Measurements from ENCODE around the gene C3AR1.
"Not testable (repeated sequence)": the region's sequence is repeated elsewhere in the genome, so short reads cannot be mapped to it uniquely, and the experiment has no call there.

C3AR1 gene

DNA sequence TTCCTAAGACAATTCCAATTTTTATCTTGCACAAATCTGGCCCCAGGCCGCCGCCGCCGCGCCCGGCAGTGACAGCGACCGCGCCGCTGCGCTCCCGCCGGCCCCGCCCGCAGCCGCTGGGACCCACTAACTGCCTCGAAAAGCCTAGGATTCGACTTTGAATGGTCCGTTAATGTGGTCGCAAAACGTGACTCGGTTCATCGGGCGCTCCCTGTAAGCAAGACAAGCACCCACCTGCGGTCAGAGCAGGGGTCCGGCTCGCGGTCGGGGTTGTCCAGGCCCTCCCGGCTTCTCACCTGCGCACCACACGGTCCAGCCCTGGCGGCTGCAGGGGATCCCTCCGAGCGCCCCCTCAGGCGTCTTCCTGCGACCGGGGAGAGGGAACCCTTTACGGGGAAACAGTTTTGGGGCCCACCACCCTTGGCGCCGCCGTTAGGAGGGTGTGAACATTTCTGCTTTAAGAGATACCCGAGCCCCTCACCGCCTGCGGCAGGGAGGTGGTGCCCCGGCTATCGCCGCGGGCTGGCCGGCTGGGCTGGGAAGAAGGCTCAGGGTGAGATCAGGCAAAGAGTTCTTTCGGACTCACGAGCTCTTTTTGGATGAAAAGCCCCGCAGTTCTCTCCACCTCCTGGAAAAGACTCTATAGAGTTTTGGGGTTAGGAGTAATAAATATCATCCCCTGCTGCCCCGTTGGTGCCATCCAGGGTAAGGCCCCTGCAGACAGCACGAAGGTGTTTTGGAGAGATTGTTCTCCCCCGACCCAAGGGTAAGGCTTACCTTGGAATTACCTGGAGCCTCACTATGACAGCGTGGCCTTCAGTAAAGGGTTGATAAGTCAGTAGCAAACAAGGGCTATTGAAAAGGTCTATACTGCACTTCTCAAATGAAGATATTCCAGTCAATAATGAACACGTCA, 47.2 kb downstream of the C3AR1 start:
- peak; percentile 83 for DNase-seq

DNA sequence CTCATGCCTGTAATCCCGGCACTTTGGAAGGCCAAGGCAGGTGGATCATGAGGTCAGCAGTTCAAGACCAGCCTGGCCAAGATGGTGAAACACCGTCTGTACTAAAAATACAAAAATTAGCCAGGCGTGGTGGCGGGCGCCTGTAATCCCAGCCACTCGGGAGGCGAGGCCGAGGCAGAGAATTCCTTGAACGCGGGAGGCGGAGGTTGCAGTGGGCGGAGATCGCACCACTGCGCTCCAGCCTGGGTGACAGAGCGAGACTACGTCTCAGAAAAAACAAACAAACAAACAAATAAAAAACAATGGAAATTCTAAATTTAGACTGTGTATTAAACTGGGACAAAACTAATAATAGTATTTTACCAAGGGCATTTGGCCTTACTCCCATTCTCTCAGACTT, 47.9 kb downstream of the C3AR1 start:
- DNase-seq, result not testable (repeated sequence)

DNA sequence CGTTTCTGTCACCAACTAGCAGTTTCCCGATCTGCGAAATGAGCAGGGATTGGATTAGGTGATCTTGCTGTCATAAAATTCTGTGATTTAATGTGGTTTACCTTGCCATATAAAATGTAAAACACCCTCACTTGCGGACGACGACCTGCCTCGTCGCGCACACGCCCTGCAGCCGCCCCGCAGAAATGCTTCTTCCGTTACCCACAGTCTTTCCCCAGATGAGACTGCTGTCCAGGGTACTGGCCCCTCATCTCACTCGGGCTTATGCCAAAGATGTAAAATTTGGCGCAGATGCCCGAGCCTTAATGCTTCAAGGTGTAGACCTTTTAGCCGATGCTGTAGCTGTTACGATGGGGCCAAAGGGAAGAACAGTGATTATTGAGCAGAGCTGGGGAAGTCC, 51.3 kb downstream of the C3AR1 start:
- no peak for DNase-seq

DNA sequence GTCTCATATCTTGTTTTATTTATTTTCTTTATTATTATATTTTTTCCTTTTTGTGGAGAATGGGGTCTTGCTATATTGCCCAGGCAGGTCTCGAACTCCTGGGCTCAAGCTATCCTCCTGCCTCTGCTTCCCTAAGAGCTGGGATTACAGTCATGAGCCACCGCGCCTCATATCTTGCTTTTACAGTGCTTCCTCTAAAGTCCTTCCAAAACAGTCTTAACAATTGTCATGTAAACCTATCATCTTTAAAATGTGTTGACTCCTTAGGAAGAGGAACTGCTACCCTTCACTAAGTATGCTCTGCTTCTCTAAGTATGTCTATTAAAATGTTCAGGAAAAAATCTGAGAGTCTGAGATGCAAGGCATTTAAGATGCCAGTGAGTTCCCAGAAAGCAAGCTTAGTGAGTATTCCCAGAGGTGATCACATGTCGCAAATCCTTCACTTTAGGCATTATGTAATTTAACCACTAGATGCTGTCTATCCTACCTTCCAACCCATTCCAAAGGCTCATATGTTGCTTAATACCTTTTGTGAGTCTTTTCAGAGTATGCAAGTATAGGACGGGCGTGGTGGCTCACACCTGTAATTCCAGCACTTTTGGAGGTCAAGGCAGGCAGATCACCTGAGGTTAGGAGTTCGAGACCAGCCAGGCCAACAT, 53.4 kb downstream of the C3AR1 start:
- no peak for DNase-seq

DNA sequence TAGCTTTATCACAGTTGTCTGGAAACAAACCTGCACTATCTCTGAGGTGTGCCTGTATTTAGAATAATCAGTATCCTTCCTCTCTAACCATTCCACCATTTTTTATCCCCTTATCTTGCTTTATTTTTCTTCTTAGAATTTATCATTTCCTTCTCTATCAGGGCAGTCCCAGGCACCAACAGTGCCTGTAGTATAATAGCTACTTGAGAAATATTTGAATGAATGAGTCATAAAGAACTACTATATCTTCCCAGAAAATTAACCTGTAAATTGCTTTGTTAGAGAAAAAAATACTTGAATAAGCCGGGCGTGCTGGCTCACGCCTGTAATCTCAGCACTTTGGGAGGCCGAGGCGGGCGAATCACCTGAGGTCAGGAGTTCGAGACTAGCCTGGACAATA, 54.8 kb downstream of the C3AR1 start:
- no peak for DNase-seq

Data from eye (tissue), 1 donor.